ENCODE data around the gene PHF21B. TPM values are rescaled to one million over a fixed set of nuclear protein-coding genes. Genes with fewer than 3 reads are reported as not detected.

Gene PHF21B
- total RNA-seq, 3 donors from 2014 or later: 0.26 TPM; not detected in 2

DNA sequence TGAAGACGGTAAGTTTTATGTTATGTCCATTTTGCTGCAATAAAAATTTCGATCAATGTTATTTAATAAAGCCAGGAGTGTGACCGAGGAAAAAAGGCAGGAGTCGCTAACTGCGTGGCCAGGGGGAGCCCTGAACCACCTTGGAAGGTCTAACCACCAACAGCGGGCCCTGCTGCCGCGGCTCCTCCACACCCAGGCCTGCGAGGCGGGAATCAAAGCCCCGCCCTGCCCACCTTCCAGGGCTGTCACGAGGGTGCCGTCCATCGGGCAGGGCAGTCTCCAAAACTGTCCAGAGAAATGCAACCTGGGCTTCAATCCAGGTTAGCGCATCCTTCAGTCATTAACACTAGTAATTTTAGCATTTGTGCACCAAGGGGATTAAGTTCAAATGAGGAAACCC is 19.0 kb downstream of the PHF21B start:
- Mint-ChIP-seq H3K27me3 (ENCODE audit: low read depth) (peaks cover 18% of the 10 kb centered on the region), H3K4me3 (no peak overlapping the region), H3K36me3 (ENCODE audit: insufficient read depth) (no peaks in the 10 kb centered on the region), H3K4me1 (ENCODE audit: low read depth) (no peaks in the 10 kb centered on the region), H3K9me3 (no peaks in the 10 kb centered on the region)
- DNase-seq (no peak), ATAC-seq (no peak)

- DNase-seq (no peak), ATAC-seq (no peak)
- Mint-ChIP-seq H3K36me3 (ENCODE audit: insufficient read depth) (no peaks in the 10 kb centered on the region), H3K9me3 (no peaks in the 10 kb centered on the region), H3K4me3 (no peak overlapping the region), H3K4me1 (ENCODE audit: low read depth) (no peaks in the 10 kb centered on the region), H3K27me3 (ENCODE audit: low read depth) (peaks cover 18% of the 10 kb centered on the region)
Measured at GRCh38 chr22:44990328-44990727, 19.5 kb downstream of the PHF21B start.

GRCh38 chr22:44988671-44989070 is 21.1 kb downstream of the PHF21B start:
- no peak for ATAC-seq
- Mint-ChIP-seq H3K36me3 (ENCODE audit: insufficient read depth) (no peaks in the 10 kb centered on the region), H3K4me1 (ENCODE audit: low read depth) (no peaks in the 10 kb centered on the region), H3K9me3 (no peaks in the 10 kb centered on the region), H3K4me3 (no peak overlapping the region), H3K27me3 (ENCODE audit: low read depth) (peaks cover 18% of the 10 kb centered on the region)
- DNase-seq: no peak

GRCh38 chr22:44986926-44987325 is 22.9 kb downstream of the PHF21B start:
- no peak for DNase-seq
- Mint-ChIP-seq H3K9me3 (no peaks in the 10 kb centered on the region), H3K36me3 (ENCODE audit: insufficient read depth) (no peaks in the 10 kb centered on the region), H3K4me1 (ENCODE audit: low read depth) (no peaks in the 10 kb centered on the region), H3K27me3 (ENCODE audit: low read depth) (peaks cover 20% of the 10 kb centered on the region), H3K4me3 (no peak overlapping the region)
- ATAC-seq: no peak

DNA sequence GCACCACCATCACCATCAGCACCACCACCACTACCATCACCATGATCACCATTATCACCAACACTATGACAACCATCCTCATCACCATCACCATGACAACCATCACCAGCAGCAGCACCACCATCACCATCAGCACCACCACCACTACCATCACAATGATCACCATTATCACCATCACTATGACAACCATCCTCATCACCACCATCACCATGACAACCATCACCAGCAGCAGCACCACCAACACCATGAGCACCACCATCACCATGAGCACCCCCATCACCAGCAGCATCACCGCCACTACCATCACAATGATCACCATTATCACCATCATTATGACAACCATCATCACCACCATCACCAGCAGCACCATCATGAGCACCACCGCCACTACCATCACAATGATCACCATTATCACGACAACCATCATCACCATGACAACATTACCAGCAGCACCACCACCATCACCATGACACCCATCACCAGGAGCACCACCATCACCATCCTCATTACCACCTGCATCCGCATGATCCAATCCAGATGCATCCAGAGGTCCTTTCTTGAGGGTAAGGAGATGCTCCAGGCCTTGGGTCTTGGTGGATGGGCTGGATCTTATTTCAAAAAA is 23.8 kb downstream of the PHF21B start:
- ATAC-seq (no peak), DNase-seq (no peak)
- H3K36me3 Mint-ChIP-seq (ENCODE audit: insufficient read depth): no peaks in the 10 kb centered on the region
- no peaks in the 10 kb centered on the region for H3K4me1 Mint-ChIP-seq (ENCODE audit: low read depth)
- H3K27me3 Mint-ChIP-seq (ENCODE audit: low read depth): peaks cover 20% of the 10 kb centered on the region
- H3K9me3 Mint-ChIP-seq: no peaks in the 10 kb centered on the region
- H3K4me3 Mint-ChIP-seq: no peak overlapping the region

DNA sequence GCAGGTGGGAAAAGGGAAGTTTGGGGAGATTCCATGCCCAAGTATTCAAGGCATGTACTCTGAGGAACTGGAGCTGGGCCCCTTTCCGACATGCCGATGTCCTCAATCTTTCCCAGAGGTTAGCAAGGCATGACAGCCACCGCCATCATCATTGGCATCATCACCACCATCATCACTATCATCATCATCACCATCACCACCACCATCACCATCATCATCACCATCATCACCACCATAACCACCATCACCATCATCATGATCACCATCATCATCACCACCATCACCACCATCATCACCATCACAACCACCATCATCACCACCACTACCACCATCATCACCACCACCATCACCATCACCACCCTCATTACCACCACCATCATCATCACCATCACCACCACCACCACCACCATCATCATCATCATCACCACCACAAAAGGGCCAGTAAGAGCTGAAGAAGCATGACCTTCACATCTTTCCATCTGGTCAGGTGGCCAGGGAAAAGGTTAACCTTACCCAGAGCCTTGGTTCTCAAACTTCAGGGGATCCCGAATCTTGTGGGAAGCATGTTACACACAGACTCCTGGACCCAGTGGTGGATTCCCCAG is 25.8 kb downstream of the PHF21B start:
- Mint-ChIP-seq H3K9me3 (no peaks in the 10 kb centered on the region), H3K36me3 (ENCODE audit: insufficient read depth) (no peaks in the 10 kb centered on the region), H3K4me1 (ENCODE audit: low read depth) (no peaks in the 10 kb centered on the region), H3K4me3 (no peak overlapping the region), H3K27me3 (ENCODE audit: low read depth) (peaks cover 22% of the 10 kb centered on the region)
- ATAC-seq (no peak), DNase-seq (no peak)

DNA sequence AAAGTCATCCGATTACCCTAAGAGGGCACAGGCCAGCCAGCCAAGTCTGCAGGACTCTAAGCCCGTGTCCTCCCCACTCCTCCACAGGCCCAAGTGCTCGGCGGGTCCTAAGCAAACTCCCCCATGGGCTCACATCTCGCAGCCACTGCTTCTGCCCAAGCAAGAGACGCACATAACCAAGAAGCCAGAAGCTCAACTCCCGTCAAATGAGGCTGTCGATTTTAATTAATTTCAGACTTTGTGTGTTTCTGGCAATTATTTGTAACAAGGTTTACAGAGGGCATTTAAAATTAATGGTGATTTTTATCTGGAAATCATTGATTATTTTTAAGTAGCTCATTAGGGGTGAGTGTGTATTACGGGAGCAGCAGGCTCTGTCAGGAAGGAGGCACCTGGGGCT is 27.4 kb downstream of the PHF21B start:
- ATAC-seq (no peak), DNase-seq (no peak)
- no peak overlapping the region for H3K4me3 Mint-ChIP-seq
- H3K36me3 Mint-ChIP-seq (ENCODE audit: insufficient read depth): no peaks in the 10 kb centered on the region
- no peaks in the 10 kb centered on the region for H3K4me1 Mint-ChIP-seq (ENCODE audit: low read depth)
- H3K27me3 Mint-ChIP-seq (ENCODE audit: low read depth): peaks cover 13% of the 10 kb centered on the region
- no peaks in the 10 kb centered on the region for H3K9me3 Mint-ChIP-seq

DNA sequence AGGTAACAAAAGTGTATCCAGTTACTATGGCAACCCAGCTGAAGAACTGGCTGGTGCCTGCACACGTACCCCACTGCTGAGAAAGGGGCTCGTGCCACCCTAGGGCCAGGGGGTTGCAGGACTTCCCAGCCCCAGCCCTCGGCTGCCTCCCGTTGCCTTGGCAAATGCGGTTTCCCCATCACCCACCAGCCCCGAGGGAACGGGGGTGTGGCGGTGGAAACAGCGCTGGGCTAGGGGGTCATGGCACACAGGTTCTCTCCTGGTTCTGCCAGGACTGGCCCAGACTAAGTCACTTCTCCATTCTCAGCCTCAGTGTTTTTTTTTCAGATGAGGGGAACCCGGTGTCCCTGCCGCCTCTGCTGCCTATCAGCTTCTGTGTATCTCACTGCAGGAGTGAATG is 27.9 kb downstream of the PHF21B start:
- DNase-seq (no peak), ATAC-seq (no peak)
- no peaks in the 10 kb centered on the region for H3K36me3 Mint-ChIP-seq (ENCODE audit: insufficient read depth)
- H3K4me1 Mint-ChIP-seq (ENCODE audit: low read depth): no peaks in the 10 kb centered on the region
- no peaks in the 10 kb centered on the region for H3K9me3 Mint-ChIP-seq
- H3K27me3 Mint-ChIP-seq (ENCODE audit: low read depth): peaks cover 13% of the 10 kb centered on the region
- no peak overlapping the region for H3K4me3 Mint-ChIP-seq

GRCh38 chr22:44979154-44979553 is 30.7 kb downstream of the PHF21B start:
- Mint-ChIP-seq H3K27me3 (ENCODE audit: low read depth) (peaks cover 16% of the 10 kb centered on the region), H3K36me3 (ENCODE audit: insufficient read depth) (no peaks in the 10 kb centered on the region), H3K4me3 (no peak overlapping the region), H3K9me3 (no peaks in the 10 kb centered on the region), H3K4me1 (ENCODE audit: low read depth) (no peaks in the 10 kb centered on the region)
- ATAC-seq (no peak), DNase-seq (no peak)

DNA sequence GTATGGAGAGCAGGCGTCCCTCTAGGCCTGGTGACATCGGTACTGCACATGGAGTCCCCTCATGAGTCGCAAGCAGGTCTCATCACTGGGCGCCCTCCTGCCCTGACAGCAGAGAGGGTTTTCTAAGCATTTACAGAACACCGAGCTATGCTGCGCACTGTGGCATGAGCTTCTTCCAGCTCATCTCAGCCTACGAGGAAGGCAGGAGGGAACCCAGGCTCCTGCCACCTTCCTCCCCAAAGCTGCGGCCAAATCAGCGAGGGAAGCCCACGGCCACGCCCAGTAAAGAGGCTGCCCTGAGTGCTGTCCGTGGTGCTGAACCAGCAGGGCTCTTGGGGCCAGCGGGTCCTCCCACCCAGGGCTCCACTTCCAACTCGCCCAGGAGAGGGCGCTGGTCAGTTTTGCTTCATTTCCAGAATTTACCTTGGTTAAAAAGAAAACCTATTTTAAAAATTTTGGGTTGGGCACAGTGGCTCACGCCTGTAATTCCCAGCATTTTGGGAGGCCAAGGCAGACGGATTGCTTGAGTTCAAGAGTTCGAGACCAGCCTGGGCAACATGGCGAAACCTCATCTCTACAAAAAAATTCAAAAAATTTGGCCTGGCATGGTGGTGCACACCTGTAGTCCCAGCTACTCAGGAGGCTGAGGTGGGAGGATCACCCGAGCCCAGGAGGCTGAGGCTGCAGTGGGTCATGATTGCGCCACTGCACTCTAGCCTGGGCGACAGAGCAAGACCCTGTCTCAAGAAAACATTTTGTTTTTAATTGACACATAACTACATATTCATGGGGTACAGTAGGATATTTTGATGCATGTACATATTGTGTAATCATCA is 34.2 kb downstream of the PHF21B start:
- H3K4me1 Mint-ChIP-seq (ENCODE audit: low read depth): peaks cover 4% of the 10 kb centered on the region
- H3K4me3 Mint-ChIP-seq: no peak overlapping the region
- H3K27me3 Mint-ChIP-seq (ENCODE audit: low read depth): peaks cover 26% of the 10 kb centered on the region
- ATAC-seq (peak; percentile 67 to 70), DNase-seq (peak; percentile 7)
- no peaks in the 10 kb centered on the region for H3K9me3 Mint-ChIP-seq
- no peaks in the 10 kb centered on the region for H3K36me3 Mint-ChIP-seq (ENCODE audit: insufficient read depth)

DNA sequence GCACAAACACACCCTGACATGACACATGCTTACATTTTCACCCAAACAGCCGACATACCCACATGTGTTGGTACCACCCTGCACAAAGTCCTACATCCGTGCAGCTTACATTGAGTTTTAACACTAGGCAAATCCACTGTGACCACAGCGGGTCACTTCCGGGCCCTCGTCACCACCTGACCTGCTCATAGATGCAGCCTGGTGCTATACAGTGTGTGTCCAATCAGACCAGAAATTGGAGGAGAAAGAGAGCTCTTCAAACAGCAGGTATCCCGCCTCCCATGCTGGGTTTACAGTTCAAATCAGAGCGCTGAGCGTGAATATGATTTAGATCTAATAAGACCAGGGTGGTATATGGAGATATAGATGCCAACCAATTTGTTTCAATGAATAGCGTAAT is 35.4 kb downstream of the PHF21B start:
- DNase-seq (no peak), ATAC-seq (no peak)
- Mint-ChIP-seq H3K36me3 (ENCODE audit: insufficient read depth) (no peaks in the 10 kb centered on the region), H3K27me3 (ENCODE audit: low read depth) (peaks cover 25% of the 10 kb centered on the region), H3K4me1 (ENCODE audit: low read depth) (peaks cover 4% of the 10 kb centered on the region), H3K9me3 (no peaks in the 10 kb centered on the region), H3K4me3 (no peak overlapping the region)

GRCh38 chr22:44973829-44974228 is 36.0 kb downstream of the PHF21B start:
- H3K4me1 Mint-ChIP-seq (ENCODE audit: low read depth): peaks cover 4% of the 10 kb centered on the region
- no peak overlapping the region for H3K4me3 Mint-ChIP-seq
- H3K9me3 Mint-ChIP-seq: no peaks in the 10 kb centered on the region
- ATAC-seq: no peak
- peaks cover 25% of the 10 kb centered on the region for H3K27me3 Mint-ChIP-seq (ENCODE audit: low read depth)
- DNase-seq: no peak
- H3K36me3 Mint-ChIP-seq (ENCODE audit: insufficient read depth): no peaks in the 10 kb centered on the region

- H3K4me1 Mint-ChIP-seq (ENCODE audit: low read depth): peaks cover 4% of the 10 kb centered on the region
- no peaks in the 10 kb centered on the region for H3K9me3 Mint-ChIP-seq
- ATAC-seq (peak; percentile 49 to 55), DNase-seq (no peak)
- H3K4me3 Mint-ChIP-seq: peak overlapping the region; percentile 26
- H3K36me3 Mint-ChIP-seq (ENCODE audit: insufficient read depth): no peaks in the 10 kb centered on the region
- H3K27me3 Mint-ChIP-seq (ENCODE audit: low read depth): peaks cover 29% of the 10 kb centered on the region
Measured at GRCh38 chr22:44972363-44973083, 37.3 kb downstream of the PHF21B start.

DNA sequence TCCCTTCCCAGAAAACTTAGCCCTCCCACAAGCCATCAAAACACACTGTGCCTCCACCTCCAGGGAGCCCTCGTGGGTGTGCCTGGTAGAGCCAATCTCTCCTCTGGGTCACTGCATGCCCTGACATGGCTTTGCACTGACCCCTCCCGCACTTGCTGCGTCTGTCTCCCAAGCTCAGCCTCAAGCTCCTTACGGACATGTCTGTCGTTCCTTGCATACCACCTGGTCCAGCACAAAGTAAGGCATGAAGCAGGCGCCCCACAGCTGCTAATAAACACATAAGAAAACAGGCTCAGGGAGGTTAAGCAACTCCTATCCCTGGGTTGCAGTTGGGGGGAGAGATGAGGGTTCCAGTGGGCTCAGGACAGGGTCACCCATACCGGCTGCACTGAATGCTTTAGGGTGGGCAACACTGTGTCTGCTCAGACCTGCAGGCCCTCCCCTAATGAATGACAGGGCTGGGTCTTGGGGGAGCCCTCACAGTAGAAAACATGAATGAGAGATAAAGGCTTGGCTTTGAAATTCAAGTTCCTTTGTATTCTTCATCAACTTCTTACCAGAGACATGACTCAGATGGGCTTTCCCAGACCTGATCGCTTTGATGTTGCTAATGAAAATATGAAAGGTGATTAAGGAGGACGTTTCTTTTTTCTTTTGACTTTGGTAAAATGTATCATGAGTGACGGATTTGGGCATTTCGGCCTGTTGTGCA is 38.0 kb downstream of the PHF21B start:
- peaks cover 4% of the 10 kb centered on the region for H3K4me1 Mint-ChIP-seq (ENCODE audit: low read depth)
- H3K36me3 Mint-ChIP-seq (ENCODE audit: insufficient read depth): no peaks in the 10 kb centered on the region
- H3K9me3 Mint-ChIP-seq: no peaks in the 10 kb centered on the region
- H3K4me3 Mint-ChIP-seq: peak overlapping the region; percentile 26
- DNase-seq: no peak
- ATAC-seq: peak; percentile 39 to 44
- H3K27me3 Mint-ChIP-seq (ENCODE audit: low read depth): peaks cover 31% of the 10 kb centered on the region

Data from activated T-cell treated with anti-CD3 and anti-CD28 coated beads, Interleukin-2, amount 50 U/mL, for 4 hours (primary cell).